ENCODE results near the gene TNN. TPM values are rescaled to one million over a fixed set of nuclear protein-coding genes. Genes with fewer than 3 reads are reported as not detected.

The TNN gene
- polyA plus RNA-seq, 3 donors, result 2.3 to 3.3 (median 2.5) TPM

- no peak for DNase-seq (ENCODE audit: extremely low read depth in 1 of 11, low read depth in 9 of 11, low spot score in 4 of 11)
Measured at GRCh38 chr1:175162955-175163354, 95.3 kb downstream of the TNN start.

GRCh38 chr1:175163702-175164101 lies 96.1 kb downstream of the TNN start:
- no peak for DNase-seq (ENCODE audit: extremely low read depth in 1 of 11, low read depth in 9 of 11, low spot score in 4 of 11)

GRCh38 chr1:175164751-175165150 lies 97.1 kb downstream of the TNN start:
- DNase-seq (ENCODE audit: extremely low read depth in 1 of 11, low read depth in 9 of 11, low spot score in 4 of 11), result no peak

- DNase-seq (ENCODE audit: extremely low read depth in 1 of 11, low read depth in 9 of 11, low spot score in 4 of 11), result no peak
Measured at GRCh38 chr1:175166746-175167145, 99.1 kb downstream of the TNN start.

- DNase-seq (ENCODE audit: extremely low read depth in 1 of 11, low read depth in 9 of 11, low spot score in 4 of 11), result no peak
Measured at GRCh38 chr1:175167861-175168260, 100.2 kb downstream of the TNN start.

- no peak for DNase-seq (ENCODE audit: extremely low read depth in 1 of 11, low read depth in 9 of 11, low spot score in 4 of 11)
Measured at GRCh38 chr1:175168782-175169181, 101.1 kb downstream of the TNN start.

- DNase-seq (ENCODE audit: extremely low read depth in 1 of 11, low read depth in 9 of 11, low spot score in 4 of 11), result no peak
Measured at GRCh38 chr1:175169286-175170018, 101.8 kb downstream of the TNN start.

- DNase-seq (ENCODE audit: extremely low read depth in 1 of 11, low read depth in 9 of 11, low spot score in 4 of 11), result no peak
Measured at GRCh38 chr1:175171036-175171913, 103.6 kb downstream of the TNN start.

- DNase-seq (ENCODE audit: extremely low read depth in 1 of 11, low read depth in 9 of 11, low spot score in 4 of 11), result no peak
Measured at GRCh38 chr1:175172503-175172902, 104.9 kb downstream of the TNN start.

GRCh38 chr1:175173531-175173930 lies 105.9 kb downstream of the TNN start:
- DNase-seq (ENCODE audit: extremely low read depth in 1 of 11, low read depth in 9 of 11, low spot score in 4 of 11), result no peak

- no peak for DNase-seq (ENCODE audit: extremely low read depth in 1 of 11, low read depth in 9 of 11, low spot score in 4 of 11)
Measured at GRCh38 chr1:175174309-175175102, 106.9 kb downstream of the TNN start.

GRCh38 chr1:175176246-175176645 lies 108.6 kb downstream of the TNN start:
- no peak for DNase-seq (ENCODE audit: extremely low read depth in 1 of 11, low read depth in 9 of 11, low spot score in 4 of 11)

GRCh38 chr1:175178056-175178455 lies 110.4 kb downstream of the TNN start:
- DNase-seq (ENCODE audit: extremely low read depth in 1 of 11, low read depth in 9 of 11, low spot score in 4 of 11), result peak in 3 of 11 donors; percentile 15 to 39 (median 22)

GRCh38 chr1:175178456-175178855 lies 110.8 kb downstream of the TNN start:
- no peak for DNase-seq (ENCODE audit: extremely low read depth in 1 of 11, low read depth in 9 of 11, low spot score in 4 of 11)

GRCh38 chr1:175179837-175180590 lies 112.4 kb downstream of the TNN start:
- DNase-seq (ENCODE audit: extremely low read depth in 1 of 11, low read depth in 9 of 11, low spot score in 4 of 11), result no peak

- no peak for DNase-seq (ENCODE audit: extremely low read depth in 1 of 11, low read depth in 9 of 11, low spot score in 4 of 11)
Measured at GRCh38 chr1:175182201-175182746, 114.6 kb downstream of the TNN start.

- DNase-seq (ENCODE audit: extremely low read depth in 1 of 11, low read depth in 9 of 11, low spot score in 4 of 11), result no peak
Measured at GRCh38 chr1:175183586-175183985, 116.0 kb downstream of the TNN start.

GRCh38 chr1:175185903-175186302 lies 118.3 kb downstream of the TNN start:
- DNase-seq (ENCODE audit: extremely low read depth in 1 of 11, low read depth in 9 of 11, low spot score in 4 of 11), result no peak

All from renal cortex interstitium (tissue), 11 donors.